Measurements from ENCODE around the gene ZNF135.
A peak's percentile ranks its signal among the peaks of the same experiment; 100 is the strongest.

ZNF135 gene

DNA sequence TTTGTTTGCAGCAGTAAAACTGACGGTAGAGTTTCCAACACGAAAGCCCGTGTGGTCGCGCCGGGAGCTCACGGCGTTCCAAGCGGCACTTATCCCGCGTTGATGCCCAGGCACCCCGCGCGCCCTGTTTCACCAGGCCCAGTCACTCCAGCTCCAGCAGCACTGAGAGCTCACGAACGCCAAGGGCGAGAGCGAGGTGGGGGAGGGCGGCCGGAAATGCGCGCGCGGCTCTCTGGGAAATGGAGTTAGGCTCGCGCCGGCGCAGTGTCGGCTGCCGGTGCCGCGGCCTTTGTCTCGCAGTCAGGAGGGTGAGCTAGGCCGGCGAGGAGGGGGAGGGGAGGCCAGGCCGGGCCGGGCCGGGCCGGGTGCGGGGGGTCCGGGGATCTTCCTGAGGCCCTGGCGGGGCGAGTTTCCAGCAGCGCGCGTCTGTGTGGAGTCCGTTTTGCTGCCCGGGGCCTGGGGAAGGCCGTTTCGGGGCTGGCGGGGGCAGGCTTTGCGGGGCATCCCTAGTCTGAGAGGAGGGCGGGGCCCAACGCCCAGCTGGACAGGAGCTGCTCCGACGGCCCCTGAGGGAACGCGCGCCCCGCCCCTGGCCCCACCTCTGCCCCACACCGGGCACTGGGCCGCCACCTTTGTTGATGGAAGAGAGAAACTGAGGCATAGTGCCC, at the start of gene ZNF135:
ZNF135 (plus strand) TSS at position 280 of the 668 bp plus-strand sequence. CDS start 721 bp downstream, outside the sequence.
- peak; percentile 46 for DNase-seq

DNA sequence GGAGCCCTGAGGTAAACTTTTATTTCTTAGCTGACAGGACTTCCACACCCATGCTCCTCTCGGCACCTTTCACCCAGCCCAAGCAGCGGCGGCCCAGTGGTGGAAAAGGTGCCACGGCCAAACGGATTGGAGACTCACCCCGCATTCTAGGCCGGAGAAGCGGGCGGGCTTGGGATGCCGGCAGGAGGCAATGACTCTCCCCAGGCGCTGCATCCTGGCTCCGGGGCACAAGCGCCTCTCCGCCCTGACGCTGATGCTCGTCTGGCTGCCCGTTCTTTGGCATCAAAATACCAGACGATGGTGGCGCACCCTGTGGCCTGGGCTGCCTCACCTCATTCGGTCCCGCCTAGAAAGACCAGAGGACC, 49.8 kb upstream of the ZNF135 start:
- DNase-seq, result no peak

DNA sequence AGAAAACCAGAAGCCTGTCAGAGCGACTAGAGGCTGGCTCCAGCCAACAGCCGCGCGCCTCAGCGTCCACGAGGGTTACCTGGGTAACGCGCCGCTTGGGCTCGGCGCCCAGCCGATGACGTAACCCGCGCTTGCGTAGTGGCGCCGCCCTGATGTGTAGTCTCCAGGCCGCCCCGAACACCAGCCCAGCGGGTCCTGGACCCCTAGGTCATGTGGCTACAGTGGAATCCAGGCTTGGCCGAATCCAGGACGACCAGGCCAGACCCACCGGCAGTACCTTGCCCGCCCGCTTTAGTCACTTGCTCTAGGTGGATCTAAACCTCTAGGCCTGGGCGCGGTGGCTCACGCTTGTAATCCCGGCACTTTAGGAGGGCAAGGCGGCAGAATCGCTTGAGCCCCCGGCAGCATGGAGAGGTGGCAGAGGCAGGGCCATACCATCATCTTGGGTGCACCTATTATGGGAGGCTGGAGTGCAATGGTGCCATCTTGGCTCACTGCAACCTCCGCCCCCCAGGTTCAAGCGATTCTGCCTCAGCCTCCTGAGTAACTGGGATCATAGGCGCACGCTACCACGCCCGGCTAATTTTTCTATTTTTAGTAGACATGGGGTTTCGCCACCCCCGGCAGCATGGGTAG, 49.3 kb upstream of the ZNF135 start:
- DNase-seq, result peak; percentile 71

DNA sequence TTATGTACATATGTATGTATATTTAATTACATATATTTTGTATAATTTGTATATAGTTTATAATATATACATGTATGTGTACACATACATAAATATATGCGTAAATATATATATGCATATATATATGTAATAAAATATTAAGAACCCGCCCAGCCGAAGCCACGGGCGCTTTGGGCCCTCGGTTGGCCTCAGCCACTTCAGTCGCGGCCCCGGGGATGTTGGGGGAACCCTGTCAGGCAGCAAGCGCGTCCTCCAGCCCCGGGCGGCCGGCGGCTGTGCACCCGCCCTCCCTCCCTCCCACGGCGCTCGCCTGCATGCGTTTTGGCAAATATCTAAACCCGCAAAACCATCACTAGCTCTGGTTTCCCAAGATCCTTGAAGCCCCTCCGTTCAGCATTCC, 48.6 kb upstream of the ZNF135 start:
- no peak for DNase-seq

GRCh38 chr19:58014141-58014540, 44.9 kb upstream of the ZNF135 start:
- DNase-seq, result no peak

- no peak for DNase-seq
Observed at GRCh38 chr19:58020129-58020528, 39.0 kb upstream of the ZNF135 start.

- peak; percentile 58 for DNase-seq
Observed at GRCh38 chr19:58021541-58022282, 37.4 kb upstream of the ZNF135 start.

DNA sequence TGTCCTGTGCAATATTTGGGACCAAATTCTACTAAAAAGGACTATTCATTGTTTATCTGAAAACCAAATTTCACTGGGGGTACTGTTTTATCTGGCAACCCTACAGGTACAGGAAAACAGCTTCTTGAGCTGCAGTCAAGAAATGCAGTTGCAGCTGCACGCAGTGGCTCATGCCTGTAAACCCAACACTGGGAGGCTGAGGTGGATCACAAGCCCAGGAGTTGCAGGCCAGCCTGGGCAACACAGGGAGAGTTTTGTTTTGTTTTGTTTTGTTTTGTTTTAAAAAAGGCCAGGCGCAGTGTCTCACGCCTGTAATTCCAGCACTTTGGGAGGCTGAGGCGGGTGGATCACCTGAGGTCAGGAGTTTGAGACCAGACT, 36.8 kb upstream of the ZNF135 start:
- no peak for DNase-seq

DNA sequence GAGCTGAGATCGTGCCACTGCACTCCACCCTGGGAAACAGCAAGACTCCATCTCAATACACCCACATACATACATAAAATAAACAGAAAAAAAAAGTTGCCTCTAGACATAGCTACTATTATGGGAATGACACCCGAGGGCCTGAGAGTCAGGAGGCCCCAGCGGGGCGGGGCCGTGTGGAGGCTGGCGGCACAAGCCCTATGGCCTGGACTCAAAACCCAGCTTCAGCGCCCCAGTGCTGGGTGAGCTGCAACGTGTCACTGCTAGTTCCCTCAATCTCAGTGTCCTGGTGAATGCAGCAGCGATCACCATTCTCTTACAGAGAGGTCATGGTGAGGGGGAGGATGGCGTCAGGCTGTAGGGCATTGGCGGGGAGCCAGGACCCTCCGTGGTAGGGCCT, 34.4 kb upstream of the ZNF135 start:
- no peak for DNase-seq

DNA sequence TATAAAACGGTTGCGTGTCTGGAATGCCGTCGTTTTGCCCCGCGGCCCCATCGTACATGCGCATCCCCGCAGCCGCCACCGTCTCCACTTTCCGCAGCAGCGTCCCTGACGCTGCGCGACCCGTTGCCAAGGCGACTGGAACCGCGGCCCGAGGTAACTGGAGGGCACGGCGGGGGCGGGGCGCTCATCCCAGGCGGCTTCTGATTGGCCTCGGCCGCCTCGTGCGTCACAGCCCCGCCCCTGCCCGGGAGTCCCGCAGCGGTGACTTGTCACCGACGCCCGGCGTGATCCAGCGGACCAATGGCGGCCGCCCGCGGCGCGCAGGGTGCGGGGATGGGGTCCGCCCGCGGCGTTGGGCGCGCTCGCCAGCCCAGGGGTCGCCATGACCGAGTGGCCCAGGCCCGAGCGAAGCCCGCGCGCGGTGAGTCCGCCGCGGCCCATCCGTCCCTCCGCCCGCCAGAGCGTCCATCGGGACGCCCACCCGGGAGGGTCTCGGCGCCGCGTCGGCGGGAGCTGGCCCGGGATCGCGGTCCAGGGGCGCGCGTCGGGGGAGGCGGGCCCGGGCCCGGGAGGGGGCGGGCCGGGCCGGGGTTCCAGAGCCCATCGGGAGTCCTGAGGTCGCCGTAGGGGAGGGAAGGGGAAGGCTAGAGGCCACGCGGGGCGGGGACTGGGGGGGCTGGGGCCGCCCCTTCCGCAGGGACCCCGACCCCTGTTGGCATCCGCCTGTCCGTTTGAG, 25.2 kb upstream of the ZNF135 start, which contains the start of gene ZSCAN1:
ZSCAN1 (plus strand) TSS at position 285 of the 736 bp plus-strand sequence. CDS start 3,812 bp downstream, outside the sequence.
- peak; percentile 16 for DNase-seq

GRCh38 chr19:58034477-58034793, 24.6 kb upstream of the ZNF135 start:
- DNase-seq, result no peak

DNA sequence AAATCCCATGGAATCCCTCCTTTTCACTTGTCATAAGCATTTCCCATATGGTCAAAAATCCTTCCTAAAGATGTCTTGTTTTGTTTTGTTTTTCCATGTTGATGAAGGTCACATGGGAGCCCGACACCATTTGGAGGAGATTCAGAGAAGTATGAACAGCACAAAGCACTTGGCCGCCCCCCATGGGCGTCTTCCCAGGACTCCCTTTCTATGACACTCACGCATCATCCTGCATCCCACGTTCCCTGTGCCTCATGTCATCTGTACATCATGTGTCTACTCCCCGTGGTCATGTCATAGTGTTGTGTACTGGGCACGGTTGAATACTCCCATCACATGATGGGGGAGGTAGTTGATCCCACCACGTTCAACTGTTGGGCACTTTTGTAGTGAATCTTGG, 23.2 kb upstream of the ZNF135 start:
- no peak for DNase-seq

DNA sequence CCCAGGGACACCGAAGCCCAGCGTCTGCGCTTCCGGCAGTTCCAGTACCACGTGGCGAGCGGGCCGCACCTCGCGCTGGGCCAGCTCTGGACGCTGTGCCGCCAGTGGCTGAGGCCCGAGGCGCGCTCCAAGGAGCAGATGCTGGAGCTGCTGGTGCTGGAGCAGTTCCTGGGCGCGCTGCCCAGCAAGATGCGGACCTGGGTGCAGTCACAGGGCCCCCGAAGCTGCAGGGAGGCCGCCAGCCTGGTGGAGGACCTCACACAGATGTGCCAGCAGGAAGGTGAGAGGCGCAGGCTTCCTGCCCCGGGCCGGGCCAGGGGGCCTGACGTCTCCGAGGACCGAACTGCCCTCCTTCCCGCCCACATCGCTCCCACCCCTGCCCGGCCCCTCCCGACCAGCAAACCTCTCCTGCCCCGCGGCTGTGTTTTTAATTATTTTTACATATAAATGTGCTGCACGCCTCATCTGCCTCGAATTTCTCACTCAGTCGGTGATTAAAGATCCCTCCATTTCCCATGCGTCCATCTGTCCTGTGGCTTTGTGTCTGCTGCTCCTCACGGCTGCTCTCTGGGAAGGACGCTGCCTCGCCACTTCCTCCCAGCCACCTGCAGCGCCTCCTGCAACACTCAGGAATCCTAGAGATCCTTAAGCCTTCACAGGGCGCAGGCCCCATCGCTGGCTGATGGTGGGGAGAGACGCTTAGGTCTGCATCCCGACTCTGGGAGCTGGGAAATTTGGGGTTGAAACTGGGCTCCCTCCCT, 21.0 kb upstream of the ZNF135 start:
- DNase-seq, result no peak

GRCh38 chr19:58038688-58039204, 20.3 kb upstream of the ZNF135 start:
- no peak for DNase-seq

- DNase-seq, result no peak
Observed at GRCh38 chr19:58040751-58041525, 18.1 kb upstream of the ZNF135 start.

DNA sequence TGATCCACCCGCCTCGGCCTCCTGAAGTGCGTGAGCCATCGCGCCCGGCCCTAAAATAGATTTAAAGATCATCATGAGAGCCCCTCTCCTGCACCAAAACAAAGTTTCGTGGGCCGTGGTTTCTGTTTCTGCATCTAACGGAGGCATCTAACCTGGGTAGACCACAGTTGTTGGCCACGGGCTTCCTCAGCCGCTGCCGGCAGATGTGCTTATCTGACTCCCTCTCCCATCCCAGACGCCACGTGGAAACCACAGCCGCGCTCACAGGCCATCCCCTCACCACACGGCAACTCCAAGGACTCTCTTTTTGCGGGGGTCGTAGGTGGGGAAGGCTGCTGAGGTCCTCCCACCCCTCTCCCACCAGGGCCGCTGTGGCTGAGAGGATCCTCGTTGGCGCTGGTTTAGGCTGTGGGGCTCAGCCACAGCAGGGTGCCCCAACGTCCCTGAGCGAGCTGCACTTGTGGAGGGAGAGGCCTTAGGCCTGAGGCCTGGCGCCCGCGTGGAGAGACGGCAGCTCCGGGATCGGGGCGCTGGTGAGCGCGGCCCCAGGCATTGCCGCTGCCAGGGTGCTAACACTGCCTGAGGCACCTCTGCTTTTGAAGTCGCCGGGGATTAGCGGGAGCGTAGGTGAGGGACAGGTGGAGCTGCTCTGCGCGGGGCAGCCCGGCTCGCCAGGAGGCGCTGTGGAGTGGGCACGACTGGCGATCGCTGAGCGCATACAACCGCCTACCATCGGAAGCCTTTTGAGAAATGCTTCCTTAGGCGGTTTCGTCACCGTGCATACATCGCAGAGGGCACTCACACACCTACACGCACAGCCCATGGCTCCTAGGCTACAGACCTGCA, 16.4 kb upstream of the ZNF135 start:
- no peak for DNase-seq

GRCh38 chr19:58044391-58044790, 14.7 kb upstream of the ZNF135 start:
- DNase-seq, result no peak

GRCh38 chr19:58044886-58045285, 14.2 kb upstream of the ZNF135 start:
- no peak for DNase-seq

GRCh38 chr19:58045411-58046050, 13.6 kb upstream of the ZNF135 start:
- no peak for DNase-seq

- DNase-seq, result no peak
Observed at GRCh38 chr19:58046856-58047255, 12.2 kb upstream of the ZNF135 start.
